Heart right ventricle (tissue), 16 donors: Measurements from ENCODE around the gene ITIH3. TPM values are rescaled to one million over a fixed set of nuclear protein-coding genes. Genes with fewer than 3 reads are reported as not detected.
A peak's percentile ranks its signal among the peaks of the same experiment; 100 is the strongest.

Source experiments
- ATAC-seq, 8 donors: fragments of 200-7000 bp; cut with Tn5 transposase; one replicate each; pipeline ENCODE4 v1.9.1; 2020; ENCODE audit warnings: mild to moderate bottlenecking in 8 of 8, moderate library complexity in 8 of 8, moderate number of reproducible peaks in 1 of 8
- DNase-seq, 2 donors: peaks; one replicate each; pipeline ENCODE4 v3.0.0-alpha.2; 2020
- H3K27ac ChIP-seq, 10 donors: fragments of 200-600 bp; sonication (generic) in 2 of 10; one replicate each; pipeline versions ENCODE4 v1.5.0 to v1.8.0; 2020 to 2022; ENCODE audit warnings: mild to moderate bottlenecking in 3 of 10
- H3K27me3 ChIP-seq, 7 donors: fragments of 200-600 bp; one replicate each; pipeline ENCODE4 v1.8.0; 2021 to 2022; ENCODE audit warnings: mild to moderate bottlenecking in 2 of 7
- H3K36me3 ChIP-seq, 9 donors: fragments of 200-600 bp; sonication (generic) in 1 of 9; one replicate each; pipeline versions ENCODE4 v1.5.0 to v1.8.0; 2020 to 2022; ENCODE audit warnings: mild to moderate bottlenecking in 2 of 9
- H3K4me1 ChIP-seq, 9 donors: fragments of 200-600 bp; sonication (generic) in 1 of 9; one replicate each; pipeline versions ENCODE4 v1.5.0 to v1.8.0; 2020 to 2022; ENCODE audit warnings: mild to moderate bottlenecking in 4 of 9
- H3K4me3 ChIP-seq, 10 donors: fragments of 200-600 bp; sonication (generic) in 2 of 10; one replicate each; pipeline versions ENCODE4 v1.5.0 to v1.8.0; 2020 to 2022; ENCODE audit warnings: mild to moderate bottlenecking in 7 of 10, moderate library complexity in 2 of 10
- H3K9me3 ChIP-seq, 11 donors: fragments of 200-600 bp in 10 of 11; sonication (generic) in 2 of 11; one replicate each; pipeline versions ENCODE4 v1.5.0 to v1.8.0; 2013 to 2022; ENCODE audit warnings: mild to moderate bottlenecking in 2 of 11, control low read depth in 1 of 11, moderate library complexity in 1 of 11
- CTCF ChIP-seq, 9 donors: fragments of 200-600 bp; sonication (generic) in 2 of 9; IDR thresholded peaks; one replicate each; pipeline versions ENCODE4 v1.5.0 to v1.8.0; 2021 to 2022; ENCODE audit warnings: antibody characterized with exemption in 9 of 9, mild to moderate bottlenecking in 5 of 9, moderate library complexity in 1 of 9
- WGBS, 2 donors: extraction: QIAGEN DNeasy Blood & Tissue Kit; methylation state at CpG; one replicate each; pipeline ENCODE4 v1.1.7; 2013; ENCODE audit warnings: inconsistent platforms in 1 of 2; 5-methylcytosine and 5-hydroxymethylcytosine counted together
- intact Hi-C, 10 donors: fragments of 100-400 bp; cut with DNase I; formaldehyde crosslinking; loops; one replicate each; pipeline versions ENCODE4 v1.11.1 to v1.14.2; 2022
- polyA plus RNA-seq, 2 donors: library from polyadenylated mRNA; stranded (reverse); fragments of 200-250 nt; gene quantifications; one replicate each; pipeline ENCODE4 v1.2.3, GENCODE V29; 2013
- total RNA-seq, 10 donors: library from RNA; stranded (reverse); fragmentation: NEBNext Ultra II Directional in 3 of 10; extraction: Animal tissue kit (Norgen Biotek cat#: 25700) in 3 of 10; gene quantifications; one replicate each; pipeline versions ENCODE4 v1.2.1 to v1.2.4, GENCODE V29; 2021 to 2023
- donor health status: Arrhythmogenic right ventricular cardiomyopathy.
- donor health status: ischemic (EF 13 %, LVEDD 7.1; RV severe dilation, severe dysfunction).
- donor health status: healthy with polysubstance abuse.
- donor health status: DM: no; HTN: yes; CAD: no.
- donor health status: DM: no; HTN: no; CAD: no.
- donor health status: ischemic (EF 25% LVEDD 6.9; RV normal size, moderate dysfunction).
- donor health status: ischemic (EF 25% LVEDD 5.7; RV mildly dilated, moderate dysfunction).
- donor health status: healthy.
- donor health status: DM: yes; HTN: yes; CAD: no.
- donor health status: Ischemic cardiomyopathy.
- donor health status: ischemic (EF 35%, LVEDD 5.7; RV mildly dilated, moderate dysfunction).
- donor health status: nonischemic (EF 11% LVEDD 7.7; RV severe dilation, severe dysfunction).
- donor health status: DM: yes; HTN: yes; CAD: no.
- donor health status: PGD.
- donor health status: ischemic (EF 29% LVEDD 5.4; RV normal size, mild dysfunction).
- donor health status: nonischemic (EF 23%, LVEDD 6.1; RV moderate dilation, normal function).

The ITIH3 gene
- total and polyA plus RNA-seq, 12 donors, result 0.13 to 1.3 (median 0.52) TPM

GRCh38 chr3:52847241-52847640, 52.6 kb downstream of the ITIH3 start:
- 96 to 98% methylated on average over 6 of the region's 6 CpGs for WGBS, 2 donors
- Histone ChIP-seq H3K27ac (peak overlapping the region in 1 of 10 donors; percentile 75), H3K4me1 (peaks cover 14 to 50% (median 37%) of the 10 kb centered on the region in 9 donors), H3K9me3 (no peaks in the 10 kb centered on the region), H3K4me3 (no peak overlapping the region), H3K36me3 (peaks cover 0 to 76% (median 34%) of the 10 kb centered on the region in 9 donors), H3K27me3 (no peaks in the 10 kb centered on the region)
- ATAC-seq (no peak), DNase-seq (no peak)
- intact Hi-C loops, result loop anchor here in 6 of 10 donors (5.0 to 10.0 kb wide), 4 partner anchors 48 to 225 kb away; partner anchors contain the start of gene STIMATE (in 3 of the 6)
- TF ChIP-seq CTCF (IDR thresholded peaks at IDR 0.05), result no peak

DNA sequence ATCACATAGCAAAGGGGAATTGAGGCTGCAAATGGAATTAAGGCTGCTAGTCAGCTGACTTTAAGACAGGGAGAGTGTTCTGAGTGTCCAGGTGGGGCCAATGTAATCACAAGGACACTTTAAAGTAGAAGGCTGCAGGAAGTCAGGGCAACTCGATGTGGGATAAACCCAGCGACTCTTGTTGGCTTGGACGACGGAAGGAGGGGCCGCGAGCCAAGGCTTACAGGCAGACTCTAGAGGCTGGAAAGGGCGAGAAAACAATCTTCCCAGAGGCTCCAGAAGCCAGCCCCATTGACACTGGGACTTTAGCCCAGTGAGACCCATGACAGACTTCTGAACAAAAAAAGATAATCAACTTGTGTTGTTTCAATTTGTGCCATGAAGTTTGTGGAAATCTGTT, 53.1 kb downstream of the ITIH3 start:
- Histone ChIP-seq H3K4me1 (peaks cover 14 to 45% (median 36%) of the 10 kb centered on the region in 9 donors), H3K4me3 (no peak overlapping the region), H3K36me3 (peaks cover 0 to 76% (median 31%) of the 10 kb centered on the region in 9 donors), H3K9me3 (no peaks in the 10 kb centered on the region), H3K27ac (no peak overlapping the region), H3K27me3 (no peaks in the 10 kb centered on the region)
- intact Hi-C loops, result loop anchor here in 6 of 10 donors (5.0 to 10.0 kb wide), 4 partner anchors 47 to 225 kb away; partner anchors contain the start of gene STIMATE (in 3 of the 6)
- no peak for TF ChIP-seq CTCF (IDR thresholded peaks at IDR 0.05)
- ATAC-seq (no peak), DNase-seq (no peak)
- WGBS, 2 donors, result 93 to 94% methylated on average over 7 of the region's 7 CpGs

GRCh38 chr3:52848617-52849016, 54.0 kb downstream of the ITIH3 start:
- Histone ChIP-seq H3K27me3 (no peaks in the 10 kb centered on the region), H3K36me3 (peaks cover 0 to 77% (median 31%) of the 10 kb centered on the region in 9 donors), H3K9me3 (no peaks in the 10 kb centered on the region), H3K4me1 (peaks cover 14 to 37% (median 31%) of the 10 kb centered on the region in 9 donors), H3K27ac (no peak overlapping the region), H3K4me3 (no peak overlapping the region)
- no peak for TF ChIP-seq CTCF (IDR thresholded peaks at IDR 0.05)
- 69 to 76% methylated on average over 7 of the region's 7 CpGs for WGBS, 2 donors
- ATAC-seq (peak in 1 of 8 donors; percentile 30), DNase-seq (no peak)
- intact Hi-C loops, result loop anchor here in 6 of 10 donors (5.0 to 10.0 kb wide), 4 partner anchors 46 to 224 kb away; partner anchors contain the start of gene STIMATE (in 3 of the 6)

DNA sequence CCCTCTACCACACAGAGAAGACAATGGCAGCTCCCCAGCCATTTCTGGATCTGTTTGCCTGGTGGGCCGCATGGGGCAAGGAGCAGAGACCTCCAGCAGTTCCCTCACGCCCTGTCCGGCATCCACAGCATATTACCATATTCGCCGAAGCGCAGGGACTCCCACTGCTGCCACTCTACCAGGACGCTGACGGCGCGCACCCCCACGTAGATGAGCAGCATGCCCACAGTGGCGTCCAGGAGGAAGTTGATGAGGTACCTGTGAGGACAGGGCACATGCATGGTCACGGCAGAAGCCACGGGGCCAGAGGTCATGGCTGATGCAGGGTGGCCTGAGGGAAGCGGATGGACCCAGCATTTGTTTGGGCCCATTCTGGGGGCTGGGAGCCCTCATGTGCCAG, 55.1 kb downstream of the ITIH3 start:
- Histone ChIP-seq H3K27ac (no peak overlapping the region), H3K4me3 (no peak overlapping the region), H3K4me1 (peaks cover 9 to 26% (median 21%) of the 10 kb centered on the region in 9 donors), H3K27me3 (no peaks in the 10 kb centered on the region), H3K9me3 (no peaks in the 10 kb centered on the region), H3K36me3 (peaks cover 0 to 82% (median 34%) of the 10 kb centered on the region in 9 donors)
- TF ChIP-seq CTCF (IDR thresholded peaks at IDR 0.05), result no peak
- ATAC-seq, result no peak
- intact Hi-C loops, result loop anchor here (2.0 to 10.0 kb wide), 8 partner anchors 45 to 345 kb away; partner anchors contain the start of gene STIMATE (in 3 of the 10)
- WGBS, 2 donors, result 97 to 99% methylated on average over 15 of the region's 15 CpGs
- no peak for DNase-seq
